ENCODE results near the gene CAVIN1.

DNA sequence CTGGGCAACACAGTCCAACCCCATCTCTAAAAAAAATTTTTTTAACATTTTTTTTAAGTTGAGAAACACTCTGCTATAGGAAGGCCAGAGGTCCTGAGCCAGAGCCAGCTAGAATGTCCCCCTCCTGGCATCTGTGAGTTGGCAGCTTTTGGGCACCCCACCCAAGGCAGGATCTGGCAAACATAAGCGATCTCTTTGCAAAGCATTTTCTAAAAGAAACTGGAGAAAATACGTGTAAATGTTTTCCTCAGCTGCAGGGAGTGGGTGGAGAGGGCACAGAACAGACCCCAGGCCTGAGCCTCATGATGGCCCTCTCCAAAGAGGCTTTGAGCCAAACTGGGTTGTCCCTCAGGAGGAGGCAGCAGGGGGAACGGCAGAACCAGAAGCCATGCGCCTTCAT lies 11.7 kb downstream of the CAVIN1 start:
- TF ChIP-seq POLR2AphosphoS5 (IDR thresholded peaks at IDR 0.05) (no peak), POLR2A (IDR thresholded peaks at IDR 0.05; ENCODE audit: low read depth) (no peak), EP300 (IDR thresholded peaks at IDR 0.05) (no peak)
- TF ChIP-seq, protein P1, sequence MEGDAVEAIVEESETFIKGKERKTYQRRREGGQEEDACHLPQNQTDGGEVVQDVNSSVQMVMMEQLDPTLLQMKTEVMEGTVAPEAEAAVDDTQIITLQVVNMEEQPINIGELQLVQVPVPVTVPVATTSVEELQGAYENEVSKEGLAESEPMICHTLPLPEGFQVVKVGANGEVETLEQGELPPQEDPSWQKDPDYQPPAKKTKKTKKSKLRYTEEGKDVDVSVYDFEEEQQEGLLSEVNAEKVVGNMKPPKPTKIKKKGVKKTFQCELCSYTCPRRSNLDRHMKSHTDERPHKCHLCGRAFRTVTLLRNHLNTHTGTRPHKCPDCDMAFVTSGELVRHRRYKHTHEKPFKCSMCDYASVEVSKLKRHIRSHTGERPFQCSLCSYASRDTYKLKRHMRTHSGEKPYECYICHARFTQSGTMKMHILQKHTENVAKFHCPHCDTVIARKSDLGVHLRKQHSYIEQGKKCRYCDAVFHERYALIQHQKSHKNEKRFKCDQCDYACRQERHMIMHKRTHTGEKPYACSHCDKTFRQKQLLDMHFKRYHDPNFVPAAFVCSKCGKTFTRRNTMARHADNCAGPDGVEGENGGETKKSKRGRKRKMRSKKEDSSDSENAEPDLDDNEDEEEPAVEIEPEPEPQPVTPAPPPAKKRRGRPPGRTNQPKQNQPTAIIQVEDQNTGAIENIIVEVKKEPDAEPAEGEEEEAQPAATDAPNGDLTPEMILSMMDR (IDR thresholded peaks at IDR 0.05), result no peak
